RPMI7951 (cell line): ENCODE data around the gene RCE1. TPM values are rescaled to one million over a fixed set of nuclear protein-coding genes. Genes with fewer than 3 reads are reported as not detected.
A peak's percentile ranks its signal among the peaks of the same experiment; 100 is the strongest.

Experiments used
- DNase-seq: peaks from one replicate; pipeline ENCODE4 v3.0.0-alpha.2; 2012; ENCODE audit warnings: low read depth
- total RNA-seq: library from RNA; depleted of rRNA; stranded (reverse); fragments of >200 nt; shearing (Covaris generic); gene quantifications from 2 replicates; pipeline ENCODE4 v1.2.3, GENCODE V29; 2014

RCE1 gene
- total RNA-seq, 1 experiment from 2014 or later = 23.2 TPM

GRCh38 chr11:66868082-66868725 lies 25.0 kb downstream of the RCE1 start:
- DNase-seq = no peak

- no peak for DNase-seq
Measured at GRCh38 chr11:66868726-66869566, 25.7 kb downstream of the RCE1 start.

GRCh38 chr11:66869567-66869870 lies 26.3 kb downstream of the RCE1 start:
- DNase-seq = no peak

GRCh38 chr11:66870131-66870530 lies 26.9 kb downstream of the RCE1 start:
- no peak for DNase-seq

GRCh38 chr11:66870616-66871520 lies 27.6 kb downstream of the RCE1 start:
- DNase-seq = no peak

- DNase-seq = no peak
Measured at GRCh38 chr11:66871521-66871901, 28.3 kb downstream of the RCE1 start.

GRCh38 chr11:66874232-66874631 lies 31.0 kb downstream of the RCE1 start:
- no peak for DNase-seq

- no peak for DNase-seq
Measured at GRCh38 chr11:66875378-66875777, 32.1 kb downstream of the RCE1 start.

- no peak for DNase-seq
Measured at GRCh38 chr11:66877588-66878385, 34.5 kb downstream of the RCE1 start.

GRCh38 chr11:66878474-66878873 lies 35.2 kb downstream of the RCE1 start:
- peak; percentile 66 for DNase-seq

- DNase-seq = no peak
Measured at GRCh38 chr11:66879000-66879399, 35.8 kb downstream of the RCE1 start.

GRCh38 chr11:66879583-66879982 lies 36.3 kb downstream of the RCE1 start:
- DNase-seq = no peak

- DNase-seq = no peak
Measured at GRCh38 chr11:66879999-66880398, 36.8 kb downstream of the RCE1 start.

GRCh38 chr11:66880496-66881450 lies 37.5 kb downstream of the RCE1 start:
- peak; percentile 71 for DNase-seq

GRCh38 chr11:66881451-66881835 lies 38.2 kb downstream of the RCE1 start:
- DNase-seq = no peak

- no peak for DNase-seq
Measured at GRCh38 chr11:66881927-66882452, 38.7 kb downstream of the RCE1 start.

- DNase-seq = no peak
Measured at GRCh38 chr11:66882561-66883015, 39.3 kb downstream of the RCE1 start.

- DNase-seq = peak; percentile 54
Measured at GRCh38 chr11:66883016-66883965, 40.0 kb downstream of the RCE1 start.

GRCh38 chr11:66884443-66884842 lies 41.2 kb downstream of the RCE1 start:
- DNase-seq = no peak
